Ishikawa (cell line): ENCODE results near the gene WNK2.

Source experiments
- CREB1 ChIP-seq: IDR thresholded peaks from 2 replicates; pipeline ENCODE4 v1.6.1; 2012; ENCODE audit warnings: low read depth
- EP300 ChIP-seq: IDR thresholded peaks from 2 replicates; pipeline ENCODE4 v1.6.1; 2012; ENCODE audit warnings: borderline replicate concordance
- MAX ChIP-seq: IDR thresholded peaks from 2 replicates; pipeline ENCODE4 v1.6.1; 2012
- RAD21 ChIP-seq: IDR thresholded peaks from 2 replicates; pipeline ENCODE4 v1.6.1; 2012; ENCODE audit warnings: low read depth
- TEAD4 ChIP-seq: IDR thresholded peaks from 2 replicates; pipeline ENCODE4 v1.6.1; 2012
- USF1 ChIP-seq: IDR thresholded peaks from 2 replicates; pipeline ENCODE4 v1.6.1; 2012
- YY1 ChIP-seq: IDR thresholded peaks from 2 replicates; pipeline ENCODE4 v1.6.1; 2012; ENCODE audit warnings: low read depth
- TF ChIP-seq, protein P1 (sequence below): IDR thresholded peaks from 2 replicates; pipeline ENCODE4 v1.6.1; 2012; ENCODE audit warnings: low read depth, mild to moderate bottlenecking

GRCh38 chr9:93170571-93170970 is 13.4 kb upstream of the WNK2 start:
- TF ChIP-seq YY1 (no peak), USF1 (no peak), MAX (no peak), CREB1 (no peak), RAD21 (no peak), EP300 (no peak), TEAD4 (no peak)
- TF ChIP-seq, protein P1, sequence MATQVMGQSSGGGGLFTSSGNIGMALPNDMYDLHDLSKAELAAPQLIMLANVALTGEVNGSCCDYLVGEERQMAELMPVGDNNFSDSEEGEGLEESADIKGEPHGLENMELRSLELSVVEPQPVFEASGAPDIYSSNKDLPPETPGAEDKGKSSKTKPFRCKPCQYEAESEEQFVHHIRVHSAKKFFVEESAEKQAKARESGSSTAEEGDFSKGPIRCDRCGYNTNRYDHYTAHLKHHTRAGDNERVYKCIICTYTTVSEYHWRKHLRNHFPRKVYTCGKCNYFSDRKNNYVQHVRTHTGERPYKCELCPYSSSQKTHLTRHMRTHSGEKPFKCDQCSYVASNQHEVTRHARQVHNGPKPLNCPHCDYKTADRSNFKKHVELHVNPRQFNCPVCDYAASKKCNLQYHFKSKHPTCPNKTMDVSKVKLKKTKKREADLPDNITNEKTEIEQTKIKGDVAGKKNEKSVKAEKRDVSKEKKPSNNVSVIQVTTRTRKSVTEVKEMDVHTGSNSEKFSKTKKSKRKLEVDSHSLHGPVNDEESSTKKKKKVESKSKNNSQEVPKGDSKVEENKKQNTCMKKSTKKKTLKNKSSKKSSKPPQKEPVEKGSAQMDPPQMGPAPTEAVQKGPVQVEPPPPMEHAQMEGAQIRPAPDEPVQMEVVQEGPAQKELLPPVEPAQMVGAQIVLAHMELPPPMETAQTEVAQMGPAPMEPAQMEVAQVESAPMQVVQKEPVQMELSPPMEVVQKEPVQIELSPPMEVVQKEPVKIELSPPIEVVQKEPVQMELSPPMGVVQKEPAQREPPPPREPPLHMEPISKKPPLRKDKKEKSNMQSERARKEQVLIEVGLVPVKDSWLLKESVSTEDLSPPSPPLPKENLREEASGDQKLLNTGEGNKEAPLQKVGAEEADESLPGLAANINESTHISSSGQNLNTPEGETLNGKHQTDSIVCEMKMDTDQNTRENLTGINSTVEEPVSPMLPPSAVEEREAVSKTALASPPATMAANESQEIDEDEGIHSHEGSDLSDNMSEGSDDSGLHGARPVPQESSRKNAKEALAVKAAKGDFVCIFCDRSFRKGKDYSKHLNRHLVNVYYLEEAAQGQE = no peak
